Neural progenitor cell (in vitro differentiated cells): ENCODE results near the gene PLD5. TPM values are rescaled to one million over a fixed set of nuclear protein-coding genes. Genes with fewer than 3 reads are reported as not detected.
A peak's percentile ranks its signal among the peaks of the same experiment; 100 is the strongest.
"Not testable (repeated sequence)": the region's sequence is repeated elsewhere in the genome, so short reads cannot be mapped to it uniquely, and the experiment has no call there.

ENCODE experiments used
- DNase-seq: peaks from one replicate; pipeline ENCODE4 v3.0.0-alpha.2; 2016; ENCODE audit warnings: low spot score
- H2AFZ ChIP-seq: fragments of 200-600 bp; sonication (generic); replicated peaks from 2 replicates; pipeline ENCODE4 v1.6.1; 2016; ENCODE audit warnings: antibody characterized with exemption
- H3F3A ChIP-seq: fragments of 200-600 bp; sonication (generic); 2 replicates; pipeline ENCODE4 v1.6.1; 2016; ENCODE audit warnings: antibody characterized with exemption, low read depth
- H3K27ac ChIP-seq: fragments of 200-600 bp; sonication (generic); 2 replicates; pipeline ENCODE4 v1.5.1; 2016; ENCODE audit warnings: mild to moderate bottlenecking
- H3K27me3 ChIP-seq: fragments of 200-600 bp; sonication (generic); 2 replicates; pipeline ENCODE4 v1.6.1; 2016; ENCODE audit warnings: mild to moderate bottlenecking, moderate library complexity
- H3K36me3 ChIP-seq: fragments of 200-600 bp; sonication (generic); 2 replicates; pipeline ENCODE4 v1.5.1; 2016
- H3K4me1 ChIP-seq: fragments of 200-600 bp; sonication (generic); 2 replicates; pipeline ENCODE4 v1.6.1; 2016; ENCODE audit warnings: mixed run types
- H3K4me2 ChIP-seq: fragments of 200-600 bp; sonication (generic); 2 replicates; pipeline ENCODE4 v1.6.1; 2016
- H3K4me3 ChIP-seq: fragments of 200-600 bp; sonication (generic); 2 replicates; pipeline ENCODE4 v1.5.1; 2016
- H3K79me2 ChIP-seq: fragments of 200-600 bp; sonication (generic); 2 replicates; pipeline ENCODE4 v1.6.1; 2016; ENCODE audit warnings: low read depth
- H3K9ac ChIP-seq: fragments of 200-600 bp; sonication (generic); 2 replicates; pipeline ENCODE4 v1.6.1; 2016
- H3K9me3 ChIP-seq: fragments of 200-600 bp; sonication (generic); 2 replicates; pipeline ENCODE4 v1.5.1; 2016; ENCODE audit warnings: low read depth
- H4K20me1 ChIP-seq: fragments of 200-600 bp; sonication (generic); 2 replicates; pipeline ENCODE4 v1.6.1; 2016; ENCODE audit warnings: low read depth
- H3K27ac Mint-ChIP-seq: 3 replicates; pipeline ENCODE4 v1.8.0; 2021; ENCODE audit warnings: mixed read lengths
- H3K27me3 Mint-ChIP-seq: 2 replicates; pipeline ENCODE4 v1.8.0; 2022; ENCODE audit warnings: low read depth, mild to moderate bottlenecking, inconsistent platforms, moderate library complexity, mixed read lengths; ENCODE audit not compliant: insufficient read depth
- H3K36me3 Mint-ChIP-seq: 3 replicates; pipeline ENCODE4 v1.8.0; 2021; ENCODE audit warnings: mixed read lengths
- H3K4me1 Mint-ChIP-seq: 3 replicates; pipeline ENCODE4 v1.8.0; 2021; ENCODE audit warnings: mixed read lengths
- H3K4me3 Mint-ChIP-seq: 3 replicates; pipeline ENCODE4 v1.8.0; 2021; ENCODE audit warnings: mild to moderate bottlenecking, moderate library complexity, mixed read lengths
- H3K9me3 Mint-ChIP-seq: 3 replicates; pipeline ENCODE4 v1.8.0; 2020; ENCODE audit warnings: mixed read lengths
- EZH2 ChIP-seq: fragments of 200-600 bp; sonication (generic); IDR thresholded peaks from 2 replicates; pipeline ENCODE4 v1.6.1; 2017; ENCODE audit warnings: antibody characterized with exemption, mild to moderate bottlenecking, moderate library complexity
- EZH2phosphoT487 ChIP-seq: fragments of 200-600 bp; sonication (generic); IDR thresholded peaks from 2 replicates; pipeline ENCODE4 v1.6.1; 2017; ENCODE audit warnings: antibody characterized with exemption
- total RNA-seq: library from RNA; depleted of rRNA; stranded (reverse); fragments of >200 nt; gene quantifications from 2 replicates; pipeline ENCODE4 v1.2.3, GENCODE V29; 2015; ENCODE audit warnings: low replicate concordance
- TF ChIP-seq, protein P1 (sequence below): fragments of 200-600 bp; sonication (generic); IDR thresholded peaks from 2 replicates; pipeline ENCODE4 v1.5.1; 2017; ENCODE audit warnings: antibody characterized with exemption, mild to moderate bottlenecking

PLD5 gene
- total RNA-seq, 1 donor from 2014 or later, result 1.8 TPM

DNA sequence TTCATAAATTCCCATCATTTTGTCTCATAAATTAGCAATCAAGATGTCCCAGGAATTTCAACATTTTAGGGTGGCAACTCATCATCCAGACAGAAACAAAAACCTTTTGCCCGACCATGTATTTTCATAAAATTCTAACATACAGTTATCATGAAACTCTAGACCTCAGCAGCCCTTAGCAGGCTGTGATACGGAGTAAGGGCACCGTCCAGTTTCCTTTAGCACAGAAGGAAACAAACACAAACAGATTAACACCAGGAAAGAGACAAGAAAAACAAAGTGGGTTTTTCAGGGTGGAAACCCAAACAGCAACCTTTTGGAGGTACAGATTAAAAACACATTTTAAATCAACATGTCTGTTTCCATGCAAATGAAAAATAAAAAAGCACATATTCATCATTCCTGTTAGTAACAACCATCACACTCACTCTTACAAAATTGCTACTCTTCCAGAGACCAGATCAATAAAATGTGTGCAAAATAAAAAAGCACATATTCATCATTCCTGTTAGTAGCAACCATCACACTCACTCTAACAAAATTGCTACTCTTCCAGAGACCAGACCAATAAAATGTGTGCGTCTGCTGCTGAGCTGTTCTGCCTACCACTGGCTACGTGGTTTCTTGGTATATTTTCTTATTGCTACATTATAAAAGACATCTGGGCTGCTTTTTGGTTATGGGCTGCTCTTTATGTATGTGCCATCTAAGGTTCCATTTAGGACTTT lies 241.6 kb downstream of the PLD5 start:
- not testable (repeated sequence) for H3K27ac ChIP-seq, H3K27ac Mint-ChIP-seq, H3K4me3 Mint-ChIP-seq, H3K79me2 ChIP-seq, DNase-seq, H3K4me1 ChIP-seq, H3K36me3 ChIP-seq, H3F3A ChIP-seq, H4K20me1 ChIP-seq, H3K9me3 ChIP-seq, H3K27me3 Mint-ChIP-seq, H2AFZ ChIP-seq, H3K36me3 Mint-ChIP-seq, H3K4me1 Mint-ChIP-seq, H3K4me2 ChIP-seq, H3K27me3 ChIP-seq, H3K4me3 ChIP-seq, H3K9ac ChIP-seq, H3K9me3 Mint-ChIP-seq

DNA sequence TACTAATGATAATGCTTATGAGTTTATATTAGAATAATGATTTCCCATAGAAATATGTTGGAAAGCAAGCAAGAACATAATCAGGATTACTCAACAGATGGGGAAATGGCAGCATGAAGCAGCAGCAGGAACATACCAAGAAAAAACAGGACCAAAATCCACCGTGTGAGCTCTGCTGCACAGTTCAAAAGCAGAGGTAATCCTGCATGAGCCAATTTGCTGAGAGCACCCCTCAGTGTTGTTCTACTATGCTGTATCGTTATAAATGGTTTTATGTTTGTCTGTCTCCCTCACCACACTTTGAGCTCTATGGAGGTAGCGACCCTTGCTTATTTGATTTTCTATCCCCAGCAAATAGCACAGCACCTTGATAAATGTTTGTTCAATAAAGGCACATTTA lies 246.1 kb downstream of the PLD5 start:
- not testable (repeated sequence) for H3K27me3 Mint-ChIP-seq, H4K20me1 ChIP-seq, H3K4me3 Mint-ChIP-seq, H3K4me3 ChIP-seq, H3K9me3 Mint-ChIP-seq, H3K9me3 ChIP-seq, H3K4me1 ChIP-seq, H3K9ac ChIP-seq, H3K4me1 Mint-ChIP-seq, H3K36me3 ChIP-seq, DNase-seq, H3K27me3 ChIP-seq, H2AFZ ChIP-seq, H3K79me2 ChIP-seq, H3K36me3 Mint-ChIP-seq, H3K4me2 ChIP-seq, H3K27ac ChIP-seq, H3F3A ChIP-seq
- H3K27ac Mint-ChIP-seq, result peak overlapping the region; percentile 17

DNA sequence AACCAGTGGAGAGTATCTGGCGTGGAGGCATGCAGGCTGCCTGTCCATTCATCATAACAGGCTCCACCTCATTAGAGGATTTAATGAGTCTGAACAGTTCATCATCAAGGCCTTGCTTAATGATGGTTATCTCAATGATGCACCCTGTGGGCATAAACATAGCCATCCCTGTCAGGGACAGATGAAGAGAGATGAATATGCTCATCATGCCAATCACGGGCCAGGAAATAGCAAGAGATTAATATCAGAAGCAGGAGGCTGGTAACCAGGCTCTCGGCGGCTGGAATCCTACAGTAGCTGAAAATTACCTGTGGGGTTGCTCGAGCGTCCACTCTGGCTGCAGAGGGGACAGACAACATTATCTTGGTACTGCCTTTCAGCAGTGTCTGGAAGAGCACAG lies 247.7 kb downstream of the PLD5 start:
- not testable (repeated sequence) for H3K4me3 Mint-ChIP-seq, H3K36me3 Mint-ChIP-seq

DNA sequence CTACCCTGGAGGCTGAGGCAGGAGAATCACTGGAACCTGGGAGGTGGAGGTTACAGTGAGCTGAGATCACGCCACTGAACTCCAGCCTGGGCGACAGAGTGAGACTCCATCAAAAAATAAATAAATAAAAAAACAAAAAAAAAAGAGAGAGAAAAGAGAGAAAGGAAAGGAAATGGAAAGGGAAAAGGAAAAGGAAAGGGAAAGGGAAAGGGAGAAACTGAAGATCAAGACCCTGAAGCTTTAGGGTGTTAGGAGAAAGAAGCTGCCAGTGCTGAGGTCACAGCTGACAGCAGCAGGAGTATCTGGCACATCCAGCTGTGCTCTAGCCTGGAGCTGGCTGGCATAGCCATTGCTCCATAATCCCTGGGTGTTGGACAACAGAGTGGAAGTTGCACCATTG lies 257.5 kb downstream of the PLD5 start:
- H3K9me3 ChIP-seq, H2AFZ ChIP-seq, H3K4me2 ChIP-seq, H3K4me3 ChIP-seq, H3K9ac ChIP-seq, H3K36me3 ChIP-seq, H3K27ac Mint-ChIP-seq, H3K27me3 ChIP-seq, H3K27me3 Mint-ChIP-seq, H4K20me1 ChIP-seq, H3K27ac ChIP-seq, DNase-seq, H3K4me3 Mint-ChIP-seq, H3K79me2 ChIP-seq, H3K4me1 Mint-ChIP-seq, H3K9me3 Mint-ChIP-seq, H3F3A ChIP-seq, H3K36me3 Mint-ChIP-seq: not testable (repeated sequence)
- peaks cover 18% of the 10 kb centered on the region for H3K4me1 ChIP-seq

More for the DNA sequence above, 247.7 kb downstream of the PLD5 start:
- not testable (repeated sequence) for H3K4me1 Mint-ChIP-seq, H3K27me3 ChIP-seq, H3K9me3 ChIP-seq, H3K79me2 ChIP-seq, H3K27me3 Mint-ChIP-seq, H3K4me2 ChIP-seq, H3K27ac Mint-ChIP-seq, H3K4me1 ChIP-seq, DNase-seq, H3K9me3 Mint-ChIP-seq, H3K4me3 ChIP-seq, H2AFZ ChIP-seq, H4K20me1 ChIP-seq, H3K36me3 ChIP-seq, H3K27ac ChIP-seq, H3F3A ChIP-seq, H3K9ac ChIP-seq

DNA sequence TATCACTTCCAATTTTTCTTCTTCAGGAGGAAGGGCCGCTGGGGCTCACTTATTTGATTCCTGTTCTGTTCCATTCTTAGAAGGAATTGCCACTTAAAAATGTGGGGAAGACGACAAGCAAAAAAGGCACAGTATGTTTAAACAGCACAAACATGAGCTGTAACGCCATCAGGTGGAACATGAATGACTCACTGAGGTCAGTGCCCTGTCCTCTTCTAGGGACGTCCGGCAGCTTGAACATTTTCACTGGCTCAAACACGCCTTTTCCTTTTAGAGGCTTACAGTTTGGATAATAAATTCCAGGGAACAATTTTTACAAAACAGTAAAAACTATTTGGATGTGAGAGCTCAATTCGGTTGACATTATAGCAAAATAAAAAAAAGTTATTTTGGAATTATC lies 260.1 kb downstream of the PLD5 start:
- peaks cover 18% of the 10 kb centered on the region for H3K4me1 ChIP-seq
- H3K9ac ChIP-seq, H3K27ac ChIP-seq, H3K4me3 ChIP-seq, H3K27me3 ChIP-seq, H3K27ac Mint-ChIP-seq, H3K27me3 Mint-ChIP-seq, DNase-seq, H3K4me3 Mint-ChIP-seq, H3K4me2 ChIP-seq, H4K20me1 ChIP-seq, H2AFZ ChIP-seq, H3K9me3 ChIP-seq, H3K36me3 Mint-ChIP-seq, H3F3A ChIP-seq, H3K4me1 Mint-ChIP-seq, H3K9me3 Mint-ChIP-seq, H3K36me3 ChIP-seq, H3K79me2 ChIP-seq: not testable (repeated sequence)

DNA sequence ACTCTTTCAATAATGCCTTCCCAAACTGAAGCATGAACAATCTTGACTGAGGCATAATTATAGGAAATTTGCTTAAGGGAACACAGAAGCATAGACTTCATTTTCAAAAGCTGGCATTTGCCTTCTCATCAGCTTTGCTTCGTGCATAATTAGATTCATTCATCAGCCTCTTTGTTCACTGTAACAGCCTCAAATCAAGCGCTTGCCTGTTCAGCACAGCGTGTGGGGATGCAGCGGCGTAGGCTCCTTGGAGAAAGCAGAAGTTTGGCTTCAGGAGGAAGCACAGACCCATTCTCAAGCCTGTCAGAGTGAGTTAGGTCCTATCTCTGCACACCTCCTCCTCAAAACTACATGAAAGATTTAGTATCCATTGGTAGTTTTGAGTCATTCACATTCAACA lies 279.2 kb downstream of the PLD5 start:
- H3K4me3 Mint-ChIP-seq, result no peak overlapping the region

More for the DNA sequence above, 279.2 kb downstream of the PLD5 start:
- Histone ChIP-seq H2AFZ (peak overlapping the region; percentile 59), H3K4me3 (no peak overlapping the region), H3K27ac (no peak overlapping the region), H3K4me2 (peak overlapping the region; percentile 60), H3F3A (no peaks in the 10 kb centered on the region), H3K27me3 (no peaks in the 10 kb centered on the region), H3K4me1 (peaks cover 23% of the 10 kb centered on the region), H3K36me3 (no peaks in the 10 kb centered on the region), H3K79me2 (no peaks in the 10 kb centered on the region), H4K20me1 (no peaks in the 10 kb centered on the region), H3K9me3 (no peaks in the 10 kb centered on the region), H3K9ac (no peak overlapping the region)
- DNase-seq, result peak; percentile 64
- H3K36me3 Mint-ChIP-seq, result no peaks in the 10 kb centered on the region
- TF ChIP-seq EZH2 (no peak), EZH2phosphoT487 (no peak)
- TF ChIP-seq, protein P1, sequence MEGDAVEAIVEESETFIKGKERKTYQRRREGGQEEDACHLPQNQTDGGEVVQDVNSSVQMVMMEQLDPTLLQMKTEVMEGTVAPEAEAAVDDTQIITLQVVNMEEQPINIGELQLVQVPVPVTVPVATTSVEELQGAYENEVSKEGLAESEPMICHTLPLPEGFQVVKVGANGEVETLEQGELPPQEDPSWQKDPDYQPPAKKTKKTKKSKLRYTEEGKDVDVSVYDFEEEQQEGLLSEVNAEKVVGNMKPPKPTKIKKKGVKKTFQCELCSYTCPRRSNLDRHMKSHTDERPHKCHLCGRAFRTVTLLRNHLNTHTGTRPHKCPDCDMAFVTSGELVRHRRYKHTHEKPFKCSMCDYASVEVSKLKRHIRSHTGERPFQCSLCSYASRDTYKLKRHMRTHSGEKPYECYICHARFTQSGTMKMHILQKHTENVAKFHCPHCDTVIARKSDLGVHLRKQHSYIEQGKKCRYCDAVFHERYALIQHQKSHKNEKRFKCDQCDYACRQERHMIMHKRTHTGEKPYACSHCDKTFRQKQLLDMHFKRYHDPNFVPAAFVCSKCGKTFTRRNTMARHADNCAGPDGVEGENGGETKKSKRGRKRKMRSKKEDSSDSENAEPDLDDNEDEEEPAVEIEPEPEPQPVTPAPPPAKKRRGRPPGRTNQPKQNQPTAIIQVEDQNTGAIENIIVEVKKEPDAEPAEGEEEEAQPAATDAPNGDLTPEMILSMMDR, result no peak
- peaks cover 29% of the 10 kb centered on the region for H3K4me1 Mint-ChIP-seq
- H3K9me3 Mint-ChIP-seq, result no peaks in the 10 kb centered on the region
- peak overlapping the region; percentile 7 for H3K27ac Mint-ChIP-seq
- H3K27me3 Mint-ChIP-seq, result peaks cover 2% of the 10 kb centered on the region
